Keratinocyte (primary cell): ENCODE data around the gene SYNPR. TPM values are rescaled to one million over a fixed set of nuclear protein-coding genes. Genes with fewer than 3 reads are reported as not detected.

ENCODE experiments used
- DNase-seq: peaks from one replicate; pipeline ENCODE4 v3.0.0-alpha.2; 2011; ENCODE audit warnings: low read depth, missing footprints, low spot score
- FAIRE-seq: peaks from 2 replicates; lab custom pipeline; 2011; peaks lifted over from hg19 to GRCh38; lab: Jason Lieb, UNC
- H2AFZ ChIP-seq: 2 replicates; pipeline ENCODE4 v1.6.0; 2012; ENCODE audit warnings: low read length, control low read depth, inconsistent platforms; ENCODE audit not compliant: control insufficient read depth
- H3K27ac ChIP-seq: 2 replicates; pipeline ENCODE4 v1.5.1; 2011; ENCODE audit warnings: low read length; ENCODE audit not compliant: control insufficient read depth, insufficient read depth
- H3K27me3 ChIP-seq: 3 replicates; pipeline ENCODE4 v1.6.0; 2011; ENCODE audit warnings: low read length; ENCODE audit not compliant: control insufficient read depth, insufficient read depth; ENCODE audit errors: extremely low read depth
- H3K36me3 ChIP-seq, 2 experiments: 2 replicates in 1 of 2; 3 replicates in 1 of 2; pipeline ENCODE4 v1.5.1; 2011; ENCODE audit warnings: low read length in 2 of 2, mild to moderate bottlenecking in 1 of 2; ENCODE audit not compliant: control insufficient read depth in 2 of 2, insufficient read depth in 2 of 2; ENCODE audit errors: extremely low read depth in 1 of 2
- H3K4me1 ChIP-seq: 3 replicates; pipeline ENCODE4 v1.5.1; 2011; ENCODE audit warnings: low read length; ENCODE audit not compliant: control insufficient read depth, insufficient read depth; ENCODE audit errors: extremely low read depth
- H3K4me2 ChIP-seq: 3 replicates; pipeline ENCODE4 v1.6.0; 2011; ENCODE audit warnings: low read depth, low read length; ENCODE audit not compliant: control insufficient read depth, insufficient read depth; ENCODE audit errors: extremely low read depth
- H3K4me3 ChIP-seq, 3 experiments: fragments of 200-600 bp in 1 of 3; sonication (generic) in 1 of 3; 2 replicates in 2 of 3; 3 replicates in 1 of 3; pipeline ENCODE4 v1.5.1; 2011 to 2016; ENCODE audit warnings: low read length in 3 of 3, mild to moderate bottlenecking in 3 of 3, control low read depth in 2 of 3, inconsistent platforms in 1 of 3, low read depth in 1 of 3, mixed read lengths in 1 of 3, mixed run types in 1 of 3, moderate library complexity in 1 of 3; ENCODE audit not compliant: control insufficient read depth in 2 of 3, insufficient read depth in 2 of 3; ENCODE audit errors: extremely low read depth in 1 of 3
- H3K79me2 ChIP-seq: 2 replicates; pipeline ENCODE4 v1.6.0; 2012; ENCODE audit warnings: low read length; ENCODE audit not compliant: control insufficient read depth, insufficient read depth
- H3K9ac ChIP-seq: 3 replicates; pipeline ENCODE4 v1.6.0; 2011; ENCODE audit warnings: low read length; ENCODE audit not compliant: control insufficient read depth, insufficient read depth; ENCODE audit errors: extremely low read depth
- H3K9me1 ChIP-seq: 3 replicates; pipeline ENCODE4 v1.6.0; 2011; ENCODE audit warnings: low read length; ENCODE audit not compliant: control insufficient read depth, insufficient read depth; ENCODE audit errors: extremely low read depth
- H3K9me3 ChIP-seq: 2 replicates; pipeline ENCODE4 v1.5.1; 2012; ENCODE audit warnings: low read depth, low read length; ENCODE audit not compliant: control insufficient read depth
- H4K20me1 ChIP-seq: 3 replicates; pipeline ENCODE4 v1.6.0; 2011; ENCODE audit warnings: low read length; ENCODE audit not compliant: control insufficient read depth, insufficient read depth; ENCODE audit errors: extremely low read depth
- CTCF ChIP-seq, 3 experiments: IDR thresholded peaks in 1 of 3; conservative IDR thresholded peaks in 1 of 3; optimal IDR thresholded peaks in 1 of 3; 2 replicates in 2 of 3; 3 replicates in 1 of 3; pipeline versions ENCODE3 to v1.5.1; 2011; ENCODE audit warnings: low read length in 3 of 3, mild to moderate bottlenecking in 3 of 3, moderate library complexity in 2 of 3, control low read depth in 1 of 3, inconsistent platforms in 1 of 3; ENCODE audit not compliant: insufficient read depth in 2 of 3; ENCODE audit errors: extremely low read depth in 1 of 3
- EZH2 ChIP-seq: IDR thresholded peaks from one replicate; pipeline ENCODE4 v1.6.1; 2012; ENCODE audit warnings: inconsistent platforms, mild to moderate bottlenecking, low read length, moderate library complexity
- dilution Hi-C: fragments of 300-500 bp; cut with MboI; formaldehyde crosslinking; loops from one replicate; pipeline ENCODE4 v1.7.0; 2020; ENCODE audit warnings: low sequenced_read_pairs; ENCODE audit not compliant: extremely low pct_ligation_motif_present
- polyA plus RNA-seq, 5 experiments: library from polyadenylated mRNA; depleted of rRNA in 3 of 5; stranded (reverse) in 3 of 5; stranded (forward) in 1 of 5; unstranded in 1 of 5; fragments of >200 nt; gene quantifications; 1 replicate in 1 of 5; 2 replicates in 3 of 5; 3 replicates in 1 of 5; pipeline versions ENCODE4 v1.2.1 to v1.2.3, GENCODE V29; 2011 to 2012; ENCODE audit warnings: missing spikeins in 2 of 5, low read depth in 1 of 5, low replicate concordance in 1 of 5

Gene SYNPR
- polyA plus RNA-seq, 1 donor (not counting 4 experiments of a cell fraction or from before 2014, with no cell fraction given), result not detected

- H3K27ac ChIP-seq, result no peak overlapping the region
- dilution Hi-C loops, result no loop called here
- H3K9me1 ChIP-seq, result no peaks in the 10 kb centered on the region
- FAIRE-seq (no peak), DNase-seq (no peak)
- no peaks in the 10 kb centered on the region for H4K20me1 ChIP-seq
- H3K4me2 ChIP-seq, result no peak overlapping the region
- no peak overlapping the region for H2AFZ ChIP-seq
- TF ChIP-seq EZH2, result no peak
- TF ChIP-seq CTCF (optimal IDR thresholded peaks at IDR 0.05 in 1 of 3, IDR thresholded peaks at IDR 0.05 in 1 of 3, conservative IDR thresholded peaks at IDR 0.05 in 1 of 3; ENCODE audit: extremely low read depth in 1 of 3, insufficient read depth in 2 of 3, low read length in 3 of 3), result no peak
- H3K27me3 ChIP-seq, result peaks cover 7% of the 10 kb centered on the region
- H3K9me3 ChIP-seq, result no peaks in the 10 kb centered on the region
- H3K9ac ChIP-seq, result no peak overlapping the region
- no peaks in the 10 kb centered on the region for H3K79me2 ChIP-seq
- no peaks in the 10 kb centered on the region for H3K4me1 ChIP-seq
- H3K4me3 ChIP-seq, result no peak overlapping the region
- H3K36me3 ChIP-seq, result no peaks in the 10 kb centered on the region
Measured at GRCh38 chr3:63523100-63523499, 245.0 kb downstream of the SYNPR start.

- H3K9me3 ChIP-seq, result no peaks in the 10 kb centered on the region
- no peaks in the 10 kb centered on the region for H4K20me1 ChIP-seq
- no peaks in the 10 kb centered on the region for H3K27me3 ChIP-seq
- no peak overlapping the region for H3K9ac ChIP-seq
- DNase-seq (no peak), FAIRE-seq (no peak)
- dilution Hi-C loops, result no loop called here
- TF ChIP-seq CTCF (optimal IDR thresholded peaks at IDR 0.05 in 1 of 3, IDR thresholded peaks at IDR 0.05 in 1 of 3, conservative IDR thresholded peaks at IDR 0.05 in 1 of 3; ENCODE audit: extremely low read depth in 1 of 3, insufficient read depth in 2 of 3, low read length in 3 of 3) (no peak), EZH2 (no peak)
- H3K4me3 ChIP-seq, result no peak overlapping the region
- H3K79me2 ChIP-seq, result no peaks in the 10 kb centered on the region
- no peak overlapping the region for H3K27ac ChIP-seq
- H3K36me3 ChIP-seq, result no peaks in the 10 kb centered on the region
- no peak overlapping the region for H3K4me2 ChIP-seq
- H3K4me1 ChIP-seq, result no peaks in the 10 kb centered on the region
- no peaks in the 10 kb centered on the region for H3K9me1 ChIP-seq
- no peak overlapping the region for H2AFZ ChIP-seq
Measured at GRCh38 chr3:63528325-63529000, 250.4 kb downstream of the SYNPR start.
